PFSK-1 (cell line): ENCODE data around the gene RAD21L1.

Experiments used
- FOXP2 ChIP-seq: optimal IDR thresholded peaks from 2 replicates; pipeline ENCODE3; 2011; ENCODE audit warnings: borderline replicate concordance, control low read depth, inconsistent platforms; ENCODE audit not compliant: insufficient read depth; ENCODE audit errors: extremely low read length, extremely low read depth
- POLR2AphosphoS5 ChIP-seq: IDR thresholded peaks from 2 replicates; pipeline ENCODE4 v1.6.1; 2012; ENCODE audit warnings: low read depth, mild to moderate bottlenecking, control low read depth, low read length, moderate library complexity
- SIN3A ChIP-seq: IDR thresholded peaks from 2 replicates; pipeline ENCODE4 v1.6.1; 2012; ENCODE audit warnings: mild to moderate bottlenecking, low read length, moderate library complexity, borderline replicate concordance; ENCODE audit not compliant: insufficient read depth
- TAF1 ChIP-seq: IDR thresholded peaks from 2 replicates; pipeline ENCODE4 v1.6.1; 2012; ENCODE audit warnings: low read length, control low read depth, borderline replicate concordance; ENCODE audit not compliant: insufficient read depth
- TF ChIP-seq, protein P1 (sequence below), 2 experiments: IDR thresholded peaks; 2 replicates each; pipeline versions ENCODE4 v1.6.1 to v1.8.0; 2011 to 2012; ENCODE audit warnings: low read depth in 2 of 2, low read length in 2 of 2, control low read depth in 1 of 2, inconsistent platforms in 1 of 2, mild to moderate bottlenecking in 1 of 2, moderate library complexity in 1 of 2; ENCODE audit not compliant: insufficient read depth in 1 of 2

DNA sequence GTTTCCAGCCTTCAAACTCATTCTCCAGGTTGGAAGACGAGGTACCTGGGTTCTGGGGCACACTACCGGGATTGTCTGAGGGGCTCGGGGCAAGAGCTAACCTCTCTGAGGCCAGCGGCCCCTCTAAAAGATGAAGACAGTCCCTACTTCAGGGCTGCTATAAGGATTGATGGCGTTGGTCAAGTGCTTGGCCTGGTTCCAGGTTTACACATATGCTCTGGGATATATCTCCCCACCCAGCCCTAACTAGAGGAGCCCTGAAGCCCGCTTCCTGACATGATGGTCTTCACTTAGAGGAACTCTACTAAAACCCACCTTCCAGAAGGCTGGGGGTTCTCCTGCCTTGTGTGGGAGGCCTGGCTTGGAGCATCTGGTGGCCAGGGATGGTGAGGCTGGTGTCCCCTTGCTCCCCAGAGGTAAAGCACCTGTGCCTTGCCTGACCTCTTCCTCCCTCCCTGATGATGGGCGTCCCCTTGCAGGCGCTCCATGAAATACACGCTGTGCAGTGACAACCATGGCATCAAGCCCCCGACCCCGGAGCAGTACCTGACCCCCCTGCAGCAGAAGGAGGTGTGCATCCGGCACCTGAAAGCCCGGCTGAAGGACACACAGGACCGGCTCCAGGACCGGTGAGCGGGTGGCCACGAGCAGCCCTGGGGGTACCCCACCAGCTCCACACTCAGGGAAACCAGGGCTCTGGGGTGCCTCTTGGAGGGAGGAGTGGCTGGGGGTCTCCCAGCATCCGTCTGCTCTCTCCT lies 74.4 kb downstream of the RAD21L1 start:
- no peak for TF ChIP-seq POLR2AphosphoS5
- TF ChIP-seq TAF1 = no peak
- TF ChIP-seq, protein P1, sequence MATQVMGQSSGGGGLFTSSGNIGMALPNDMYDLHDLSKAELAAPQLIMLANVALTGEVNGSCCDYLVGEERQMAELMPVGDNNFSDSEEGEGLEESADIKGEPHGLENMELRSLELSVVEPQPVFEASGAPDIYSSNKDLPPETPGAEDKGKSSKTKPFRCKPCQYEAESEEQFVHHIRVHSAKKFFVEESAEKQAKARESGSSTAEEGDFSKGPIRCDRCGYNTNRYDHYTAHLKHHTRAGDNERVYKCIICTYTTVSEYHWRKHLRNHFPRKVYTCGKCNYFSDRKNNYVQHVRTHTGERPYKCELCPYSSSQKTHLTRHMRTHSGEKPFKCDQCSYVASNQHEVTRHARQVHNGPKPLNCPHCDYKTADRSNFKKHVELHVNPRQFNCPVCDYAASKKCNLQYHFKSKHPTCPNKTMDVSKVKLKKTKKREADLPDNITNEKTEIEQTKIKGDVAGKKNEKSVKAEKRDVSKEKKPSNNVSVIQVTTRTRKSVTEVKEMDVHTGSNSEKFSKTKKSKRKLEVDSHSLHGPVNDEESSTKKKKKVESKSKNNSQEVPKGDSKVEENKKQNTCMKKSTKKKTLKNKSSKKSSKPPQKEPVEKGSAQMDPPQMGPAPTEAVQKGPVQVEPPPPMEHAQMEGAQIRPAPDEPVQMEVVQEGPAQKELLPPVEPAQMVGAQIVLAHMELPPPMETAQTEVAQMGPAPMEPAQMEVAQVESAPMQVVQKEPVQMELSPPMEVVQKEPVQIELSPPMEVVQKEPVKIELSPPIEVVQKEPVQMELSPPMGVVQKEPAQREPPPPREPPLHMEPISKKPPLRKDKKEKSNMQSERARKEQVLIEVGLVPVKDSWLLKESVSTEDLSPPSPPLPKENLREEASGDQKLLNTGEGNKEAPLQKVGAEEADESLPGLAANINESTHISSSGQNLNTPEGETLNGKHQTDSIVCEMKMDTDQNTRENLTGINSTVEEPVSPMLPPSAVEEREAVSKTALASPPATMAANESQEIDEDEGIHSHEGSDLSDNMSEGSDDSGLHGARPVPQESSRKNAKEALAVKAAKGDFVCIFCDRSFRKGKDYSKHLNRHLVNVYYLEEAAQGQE (IDR thresholded peaks at IDR 0.05; ENCODE audit: insufficient read depth in 1 of 2, low read depth in 2 of 2, low read length in 2 of 2) = no peak
- no peak for TF ChIP-seq SIN3A
- no peak for TF ChIP-seq FOXP2
